ENCODE measurements around the gene MKNK1. TPM values are rescaled to one million over a fixed set of nuclear protein-coding genes. Genes with fewer than 3 reads are reported as not detected.

MKNK1 gene
- total RNA-seq, 1 experiment from 2014 or later = 12.9 TPM

- peaks cover 58 to 61% of the 10 kb centered on the region in 2 experiments for H3K4me1 Mint-ChIP-seq
- H3K9me3 ChIP-seq (ENCODE audit: control insufficient read depth, low read depth, low read length) = no peaks in the 10 kb centered on the region
- no peak overlapping the region for H2BK120ac ChIP-seq (ENCODE audit: low read depth, low read length, poor library complexity, severe bottlenecking)
- H3K9ac ChIP-seq (ENCODE audit: extremely low read depth, insufficient read length, low read length) = no peak overlapping the region
- no peaks in the 10 kb centered on the region for H4K20me1 ChIP-seq (ENCODE audit: control insufficient read depth, insufficient read depth, insufficient read length)
- WGBS (ENCODE audit: extremely low coverage, insufficient read length, low lambda C conversion rate) = no CpG with 5 or more reads among the region's 11 CpGs
- H4K8ac ChIP-seq (replicated peaks; ENCODE audit: insufficient read length, low read depth, low read length) = no peak overlapping the region
- H3K4me2 ChIP-seq (ENCODE audit: insufficient read depth, insufficient read length, low read length) = no peak overlapping the region
- H3K23me2 ChIP-seq (ENCODE audit: insufficient read length, low read depth, low read length, poor library complexity, severe bottlenecking) = peaks cover 3% of the 10 kb centered on the region
- H2BK15ac ChIP-seq (ENCODE audit: low read depth, low read length) = no peak overlapping the region
- no peak overlapping the region for H4K5ac ChIP-seq (ENCODE audit: insufficient read length, low read depth, low read length)
- H3T11ph ChIP-seq (ENCODE audit: low read length) = no peak overlapping the region
- no peaks in the 10 kb centered on the region; a peak in 2 of 5 replicates for H3K9me3 Mint-ChIP-seq
- H2BK12ac ChIP-seq (ENCODE audit: insufficient read length, low read depth, low read length) = no peak overlapping the region
- no peak overlapping the region for H3K23ac ChIP-seq (ENCODE audit: insufficient read length, low read depth, low read length)
- peaks cover 6% of the 10 kb centered on the region; the same call in 1 of the 2 replicates for H3K4me1 ChIP-seq (ENCODE audit: insufficient read depth, low read length)
- H3K27me3 Mint-ChIP-seq (ENCODE audit: low read depth) = peaks cover 95% of the 10 kb centered on the region
- H2AFZ ChIP-seq (ENCODE audit: low read length) = no peak overlapping the region
- no peak overlapping the region for H2BK20ac ChIP-seq (ENCODE audit: low read depth, low read length, poor library complexity, severe bottlenecking)
- H3K56ac ChIP-seq (ENCODE audit: insufficient read length, low read depth, low read length) = no peak overlapping the region
- no peak overlapping the region for H3K27ac ChIP-seq (ENCODE audit: insufficient read length, low read depth, low read length)
- no peak overlapping the region for H2AK5ac ChIP-seq (ENCODE audit: insufficient read length, low read length)
- peaks cover 23% of the 10 kb centered on the region; the same call in 1 of the 2 replicates for H3K27me3 ChIP-seq (ENCODE audit: insufficient read depth, low read length)
- no peak overlapping the region for H3K27ac Mint-ChIP-seq
- H3K4ac ChIP-seq (ENCODE audit: low read depth, low read length) = no peak overlapping the region
- no peak overlapping the region for H4K91ac ChIP-seq (ENCODE audit: insufficient read length, low read depth, low read length)
- H3K79me2 ChIP-seq (ENCODE audit: insufficient read depth, low read length) = no peaks in the 10 kb centered on the region
- no peak overlapping the region for H3K4me3 Mint-ChIP-seq
- no peak overlapping the region for H3K14ac ChIP-seq (ENCODE audit: insufficient read depth, low read length)
- H3K36me3 Mint-ChIP-seq (ENCODE audit: insufficient read depth in 1 of 3, low read depth in 3 of 3) = no peaks in the 10 kb centered on the region
- no peaks in the 10 kb centered on the region for H3K79me1 ChIP-seq (ENCODE audit: insufficient read depth, low read depth, low read length, poor library complexity, severe bottlenecking)
- no peak overlapping the region for H3K18ac ChIP-seq (ENCODE audit: insufficient read length, low read depth, low read length)
- TF ChIP-seq, protein P1, sequence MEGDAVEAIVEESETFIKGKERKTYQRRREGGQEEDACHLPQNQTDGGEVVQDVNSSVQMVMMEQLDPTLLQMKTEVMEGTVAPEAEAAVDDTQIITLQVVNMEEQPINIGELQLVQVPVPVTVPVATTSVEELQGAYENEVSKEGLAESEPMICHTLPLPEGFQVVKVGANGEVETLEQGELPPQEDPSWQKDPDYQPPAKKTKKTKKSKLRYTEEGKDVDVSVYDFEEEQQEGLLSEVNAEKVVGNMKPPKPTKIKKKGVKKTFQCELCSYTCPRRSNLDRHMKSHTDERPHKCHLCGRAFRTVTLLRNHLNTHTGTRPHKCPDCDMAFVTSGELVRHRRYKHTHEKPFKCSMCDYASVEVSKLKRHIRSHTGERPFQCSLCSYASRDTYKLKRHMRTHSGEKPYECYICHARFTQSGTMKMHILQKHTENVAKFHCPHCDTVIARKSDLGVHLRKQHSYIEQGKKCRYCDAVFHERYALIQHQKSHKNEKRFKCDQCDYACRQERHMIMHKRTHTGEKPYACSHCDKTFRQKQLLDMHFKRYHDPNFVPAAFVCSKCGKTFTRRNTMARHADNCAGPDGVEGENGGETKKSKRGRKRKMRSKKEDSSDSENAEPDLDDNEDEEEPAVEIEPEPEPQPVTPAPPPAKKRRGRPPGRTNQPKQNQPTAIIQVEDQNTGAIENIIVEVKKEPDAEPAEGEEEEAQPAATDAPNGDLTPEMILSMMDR (conservative IDR thresholded peaks at IDR 0.05) = peak; percentile 49
- no peak for DNase-seq
- H2BK5ac ChIP-seq (ENCODE audit: insufficient read length, low read length) = no peak overlapping the region
These were observed 75.6 kb downstream of the MKNK1 start for GRCh38 chr1:46528297-46528955.

Data from H9 (cell line).